Motor neuron (in vitro differentiated cells): ENCODE measurements around the gene CEP63. TPM values are rescaled to one million over a fixed set of nuclear protein-coding genes. Genes with fewer than 3 reads are reported as not detected.

Source experiments
- ATAC-seq, 8 experiments: fragments of 200-7000 bp; cut with Tn5 transposase; replicated peaks in 6 of 8; 2 replicates each; pipeline ENCODE4 v1.8.0; 2021; ENCODE audit warnings: mild to moderate bottlenecking in 8 of 8, moderate library complexity in 8 of 8
- H3K27ac ChIP-seq, 2 donors: fragments of 250-450 bp; sonication (Bioruptor Pico); 2 replicates each; pipeline ENCODE4 v1.9.0; 2021; ENCODE audit warnings: antibody characterized with exemption in 2 of 2, mild to moderate bottlenecking in 2 of 2, moderate library complexity in 1 of 2
- H3K4me1 ChIP-seq, 2 donors: fragments of 250-450 bp; sonication (Bioruptor Pico); replicated peaks in 1 of 2; 2 replicates each; pipeline ENCODE4 v1.6.1; 2021; ENCODE audit warnings: antibody characterized with exemption in 2 of 2, mild to moderate bottlenecking in 2 of 2, moderate library complexity in 1 of 2
- H3K4me3 ChIP-seq, 5 donors: fragments of 250-450 bp; sonication (Bioruptor Pico); 2 replicates each; pipeline ENCODE4 v1.9.0; 2021; ENCODE audit warnings: antibody characterized with exemption in 5 of 5, mild to moderate bottlenecking in 5 of 5, moderate library complexity in 4 of 5
- WGBS, 10 experiments: fragments of 450-650 bp; shearing (Covaris generic); methylation state at CpG; one replicate each; pipeline ENCODE4 v1.0.0; 2022; 5-methylcytosine and 5-hydroxymethylcytosine counted together
- in situ Hi-C, 9 experiments: fragments of 400-800 bp; cut with MboI; loops; one replicate each; pipeline ENCODE4 v1.15.0; 2021; ENCODE audit warnings: low sequenced_read_pairs in 9 of 9, low pct_unique_long_range_greater_than_20kb in 2 of 9; ENCODE audit not compliant: unreplicated experiment in 9 of 9
- total RNA-seq, 8 experiments: library from RNA; unstranded; fragments of 300-600 nt; gene quantifications; 2 replicates each; pipeline versions ENCODE4 v1.2.3 to v1.2.4, GENCODE V29; 2022

Gene CEP63
- total RNA-seq, 8 experiments from 2014 or later, result 25.0 to 43.9 (median 29.9) TPM

DNA sequence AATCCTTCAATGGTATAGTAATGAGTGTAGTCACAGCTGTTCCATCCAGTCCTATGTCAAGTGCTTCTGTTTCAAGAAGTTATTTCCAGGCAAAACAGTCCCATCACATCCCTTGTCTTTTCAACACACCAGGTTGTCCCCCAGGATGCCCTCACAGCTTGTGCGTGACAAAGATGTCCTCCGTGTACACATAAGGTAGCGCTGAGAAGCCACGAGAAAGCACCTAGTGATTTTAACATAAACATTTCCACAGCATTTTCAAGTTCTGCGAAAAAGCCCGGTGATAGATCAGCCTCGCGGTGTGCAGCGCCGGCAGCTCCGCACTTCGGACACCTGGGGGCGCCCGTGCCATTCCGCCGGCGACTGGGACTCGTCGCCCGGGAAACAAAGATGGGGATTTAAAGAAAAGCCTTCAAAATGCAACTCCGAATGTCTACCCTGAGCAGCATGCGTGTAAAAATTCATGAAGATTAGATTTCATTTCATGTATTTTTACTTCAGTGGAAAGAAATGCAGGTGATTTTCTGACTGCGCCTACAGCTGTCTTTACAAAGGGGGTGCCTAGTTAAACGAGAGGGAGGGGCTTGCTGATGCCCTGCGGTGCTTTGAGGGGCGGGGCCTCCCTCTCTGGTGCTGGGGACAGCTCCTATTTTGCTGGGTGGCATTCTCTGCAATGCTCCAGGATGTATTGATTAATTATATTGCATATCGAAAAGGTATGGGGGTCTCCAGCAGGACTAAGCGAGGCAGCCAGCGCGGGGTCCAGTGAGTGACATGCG, 115.0 kb downstream of the CEP63 start:
- peak overlapping the region in 1 of 2 donors; percentile 7 for H3K27ac ChIP-seq
- 0 to 25% (median 4%) methylated on average over 1 to 22 of the region's 31 CpGs; no CpG with 5 or more reads in 3 of the 10 experiments for WGBS, 10 experiments
- peak overlapping the region in 3 of 5 donors; percentile 10 to 25 (median 12) for H3K4me3 ChIP-seq
- in situ Hi-C loops, result loop anchor here in 1 of 9 experiments (25.0 kb wide), 1 partner anchor 1286 kb away; no protein-coding TSS in a partner anchor
- ATAC-seq, result peak; percentile 38 to 95 (median 56)
- peaks cover 21 to 22% of the 10 kb centered on the region in 2 donors for H3K4me1 ChIP-seq

DNA sequence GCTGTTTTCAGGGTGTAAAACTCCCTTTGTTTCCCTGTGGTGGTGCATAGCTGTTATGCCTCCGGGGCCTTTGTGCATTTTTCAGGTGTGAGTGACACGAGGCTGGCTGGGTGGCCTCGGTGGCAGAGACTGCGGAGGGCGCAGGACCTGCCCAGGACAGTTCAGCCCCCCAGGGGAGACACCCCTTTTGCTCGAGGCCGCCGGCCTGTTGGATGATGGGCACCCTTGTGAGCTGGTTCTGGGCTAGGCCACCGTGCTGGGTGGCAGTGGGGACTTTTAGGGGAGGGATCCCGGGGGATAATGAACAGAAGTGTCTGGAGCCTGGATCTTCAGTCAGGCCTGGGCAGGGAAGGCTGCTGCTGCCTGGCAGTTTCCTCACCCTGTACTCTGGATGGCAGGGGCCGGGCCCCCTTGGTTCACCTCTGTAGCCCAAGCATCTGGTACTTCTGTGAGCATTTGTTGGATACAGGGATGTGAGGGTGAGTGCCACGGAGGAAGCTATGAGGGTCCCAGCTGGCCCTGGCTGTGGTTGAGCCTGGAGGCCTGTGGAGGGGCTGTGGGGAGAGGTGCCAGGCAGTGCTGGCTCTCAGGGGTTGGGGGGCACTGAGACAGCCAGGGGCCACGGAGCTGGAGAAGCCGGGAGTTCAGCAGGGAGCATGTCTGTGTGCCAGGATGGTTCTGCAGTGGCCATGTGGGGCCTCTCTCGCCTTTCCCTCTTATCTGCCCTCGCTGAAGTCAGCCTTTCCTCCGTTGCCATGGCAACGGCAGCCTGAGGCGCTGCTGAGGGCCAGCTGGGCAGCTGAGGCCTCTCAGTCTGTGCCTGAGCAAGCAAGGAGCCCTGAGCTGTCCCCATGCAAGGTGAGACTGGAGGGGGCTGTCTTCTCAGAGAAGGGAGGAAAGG, 115.9 kb downstream of the CEP63 start:
- 0 to 74% (median 0%) methylated on average over 2 to 6 of the region's 19 CpGs; no CpG with 5 or more reads in 5 of the 10 experiments for WGBS, 10 experiments

DNA sequence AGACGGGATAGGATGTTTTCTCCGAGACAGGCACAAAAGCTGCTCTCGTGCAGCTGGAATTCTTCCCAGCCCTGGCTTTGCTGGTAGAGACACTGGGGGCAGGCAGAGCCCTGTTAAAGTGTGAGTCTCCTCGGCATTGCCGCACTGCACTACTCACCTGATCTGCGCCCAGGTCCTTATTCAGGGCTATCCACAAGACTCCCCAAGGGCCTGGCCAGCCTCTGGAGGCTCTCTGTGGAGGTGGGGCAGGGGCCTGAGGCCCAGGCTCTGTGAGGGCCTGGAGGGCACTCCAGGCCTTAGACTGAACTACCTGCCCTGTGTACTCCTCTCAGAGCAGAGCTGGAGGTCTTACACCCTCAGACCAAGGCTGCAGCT, 116.6 kb downstream of the CEP63 start:
- Histone ChIP-seq H3K27ac (peak overlapping the region; percentile 28 to 69), H3K4me3 (no peak overlapping the region), H3K4me1 (peaks cover 21 to 22% of the 10 kb centered on the region in 2 donors)
- in situ Hi-C loops, result loop anchor here in 1 of 9 experiments (25.0 kb wide), 1 partner anchor 1285 kb away; no protein-coding TSS in a partner anchor
- peak in 5 of 8 experiments; percentile 49 to 61 (median 56) for ATAC-seq
- WGBS, 10 experiments, result 20 to 71% methylated on average over 1 of the region's 6 CpGs; no CpG with 5 or more reads in 8 of the 10 experiments

More for the DNA sequence above, 115.9 kb downstream of the CEP63 start:
- Histone ChIP-seq H3K27ac (peak overlapping the region; percentile 31 to 69), H3K4me1 (peaks cover 21 to 22% of the 10 kb centered on the region in 2 donors), H3K4me3 (no peak overlapping the region)
- in situ Hi-C loops, result loop anchor here in 1 of 9 experiments (25.0 kb wide), 1 partner anchor 1286 kb away; no protein-coding TSS in a partner anchor
- ATAC-seq, result peak; percentile 50 to 97 (median 96)

DNA sequence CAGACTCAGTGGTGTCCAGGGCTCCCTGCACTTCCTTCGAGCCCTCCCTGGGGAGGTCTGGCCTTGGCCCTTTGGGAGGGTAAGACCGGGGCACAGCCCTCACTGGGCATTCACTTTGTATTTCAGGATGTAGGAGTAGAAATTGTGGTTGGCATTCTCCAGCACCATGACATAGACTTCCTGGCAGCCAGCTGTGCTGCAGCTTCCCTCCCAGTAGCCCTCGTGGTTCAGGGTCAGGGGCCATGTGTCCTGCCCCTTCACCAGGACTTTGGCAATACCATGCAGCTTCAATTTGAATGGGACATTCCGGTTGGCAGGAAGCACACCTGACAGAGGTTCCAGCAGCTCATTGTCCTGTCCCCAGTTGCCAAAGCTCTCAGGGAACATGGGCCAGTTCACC, 117.6 kb downstream of the CEP63 start:
- H3K4me3 ChIP-seq, result no peak overlapping the region
- WGBS, 10 experiments, result 45 to 100% (median 61%) methylated on average over 1 to 3 of the region's 4 CpGs; no CpG with 5 or more reads in 6 of the 10 experiments
- in situ Hi-C loops, result loop anchor here in 1 of 9 experiments (25.0 kb wide), 1 partner anchor 1284 kb away; no protein-coding TSS in a partner anchor
- H3K4me1 ChIP-seq, result peaks cover 21 to 22% of the 10 kb centered on the region in 2 donors
- no peak for ATAC-seq
- no peak overlapping the region for H3K27ac ChIP-seq

DNA sequence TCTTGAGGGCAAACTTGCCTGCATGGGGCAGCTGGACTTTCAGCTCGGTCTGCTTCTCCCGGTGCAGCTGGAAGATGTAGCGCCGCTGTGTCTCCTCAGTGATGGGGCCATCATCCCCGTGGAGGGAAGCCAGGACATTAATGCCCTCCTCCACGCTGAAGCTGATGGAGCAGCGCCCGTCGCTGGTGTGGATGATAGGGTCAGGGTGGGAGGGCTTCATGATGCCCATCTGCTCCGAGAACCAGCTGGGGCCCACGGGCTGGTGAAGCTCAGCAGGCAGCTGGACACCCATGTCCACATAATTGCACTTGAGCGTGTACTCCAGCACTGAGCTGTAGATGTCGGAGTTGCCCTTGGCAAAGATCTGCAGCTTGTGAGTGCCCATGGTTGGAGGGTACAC, 118.1 kb downstream of the CEP63 start:
- in situ Hi-C loops, result loop anchor here in 1 of 9 experiments (25.0 kb wide), 1 partner anchor 1283 kb away; no protein-coding TSS in a partner anchor

DNA sequence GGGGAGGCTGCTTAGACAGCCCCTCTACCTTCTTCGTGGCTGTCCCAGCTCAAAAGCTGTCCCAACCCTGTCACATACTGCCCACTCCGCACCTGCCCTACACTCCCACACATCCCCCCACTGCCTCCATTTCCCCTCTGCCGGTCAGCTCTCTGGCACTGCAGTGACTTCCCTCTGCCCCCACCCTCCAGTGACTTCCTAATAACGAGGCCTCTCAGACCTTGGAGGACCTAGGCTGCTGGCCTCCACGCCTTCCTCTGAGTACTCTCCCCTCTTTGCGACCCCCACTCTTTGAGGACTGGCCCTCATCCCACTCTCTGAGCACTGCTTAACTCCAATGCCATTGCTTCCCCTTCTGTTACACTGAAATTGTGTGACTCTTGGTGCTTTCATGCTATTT, 119.7 kb downstream of the CEP63 start:
- in situ Hi-C loops, result loop anchor here in 1 of 9 experiments (25.0 kb wide), 1 partner anchor 1282 kb away; no protein-coding TSS in a partner anchor
- no peak for ATAC-seq
- H3K4me3 ChIP-seq, result no peak overlapping the region
- no peak overlapping the region for H3K27ac ChIP-seq
- WGBS, 10 experiments, result 7 to 96% methylated on average over 2 to 4 of the region's 6 CpGs; no CpG with 5 or more reads in 8 of the 10 experiments
- H3K4me1 ChIP-seq, result peaks cover 19 to 22% of the 10 kb centered on the region in 2 donors

More for the DNA sequence above, 118.1 kb downstream of the CEP63 start:
- peaks cover 21 to 22% of the 10 kb centered on the region in 2 donors for H3K4me1 ChIP-seq
- no peak overlapping the region for H3K27ac ChIP-seq
- no peak for ATAC-seq
- WGBS, 10 experiments, result 20 to 100% (median 85%) methylated on average over 1 to 8 of the region's 13 CpGs; no CpG with 5 or more reads in 4 of the 10 experiments
- H3K4me3 ChIP-seq, result no peak overlapping the region

DNA sequence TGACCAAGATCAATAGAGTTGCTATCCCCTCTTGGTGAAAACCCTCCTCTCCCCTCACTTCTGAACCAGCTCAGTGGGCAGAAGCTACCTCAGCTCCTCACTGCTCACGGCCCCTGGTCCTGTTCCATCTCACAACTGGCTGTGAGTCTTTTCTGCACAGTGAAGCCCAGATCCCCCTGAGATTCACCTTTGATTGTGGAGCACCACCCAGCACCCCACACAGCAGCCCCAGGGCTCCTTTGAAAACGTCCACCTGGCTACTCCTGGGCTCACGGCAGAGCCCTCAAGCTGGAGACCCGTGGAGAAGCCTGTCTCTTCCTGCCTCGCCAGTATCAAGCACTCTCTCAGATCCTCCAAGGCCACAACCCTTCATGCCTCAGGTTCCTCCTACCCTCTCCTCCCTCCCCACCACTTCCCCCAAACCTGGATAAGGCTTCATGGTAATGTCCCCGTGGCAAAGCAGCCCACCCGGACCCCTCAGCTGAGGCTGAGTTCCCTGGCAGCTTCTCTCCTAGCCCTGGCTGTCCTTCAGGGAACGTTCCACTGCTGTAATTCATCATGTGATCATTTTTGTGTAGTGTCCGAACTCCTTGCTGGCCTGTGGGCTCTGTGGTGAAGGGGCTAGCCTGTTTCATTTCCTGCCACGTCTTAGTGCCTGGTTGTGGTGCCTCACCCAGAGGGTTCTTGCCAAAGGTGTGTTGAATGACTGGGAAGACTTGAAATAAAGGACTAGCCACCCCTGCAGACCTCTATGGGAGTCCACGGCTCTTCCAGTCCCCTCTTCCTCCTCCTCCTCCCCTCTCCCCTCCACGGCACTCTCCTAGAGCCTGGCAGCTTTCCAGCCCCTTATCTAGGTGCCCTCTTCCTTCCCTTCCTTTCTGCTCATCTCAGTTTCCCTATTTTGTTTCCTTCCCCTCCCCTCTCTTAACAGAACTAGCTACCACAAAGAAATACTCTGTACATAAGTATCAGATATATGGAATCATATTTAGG, 120.5 kb downstream of the CEP63 start:
- in situ Hi-C loops, result loop anchor here in 1 of 9 experiments (25.0 kb wide), 1 partner anchor 1281 kb away; no protein-coding TSS in a partner anchor
- 0 to 100% (median 60%) methylated on average over 1 to 3 of the region's 12 CpGs; no CpG with 5 or more reads in 3 of the 10 experiments for WGBS, 10 experiments
- no peak overlapping the region for H3K27ac ChIP-seq
- H3K4me1 ChIP-seq, result peaks cover 17 to 18% of the 10 kb centered on the region in 2 donors
- no peak for ATAC-seq
- H3K4me3 ChIP-seq, result no peak overlapping the region

DNA sequence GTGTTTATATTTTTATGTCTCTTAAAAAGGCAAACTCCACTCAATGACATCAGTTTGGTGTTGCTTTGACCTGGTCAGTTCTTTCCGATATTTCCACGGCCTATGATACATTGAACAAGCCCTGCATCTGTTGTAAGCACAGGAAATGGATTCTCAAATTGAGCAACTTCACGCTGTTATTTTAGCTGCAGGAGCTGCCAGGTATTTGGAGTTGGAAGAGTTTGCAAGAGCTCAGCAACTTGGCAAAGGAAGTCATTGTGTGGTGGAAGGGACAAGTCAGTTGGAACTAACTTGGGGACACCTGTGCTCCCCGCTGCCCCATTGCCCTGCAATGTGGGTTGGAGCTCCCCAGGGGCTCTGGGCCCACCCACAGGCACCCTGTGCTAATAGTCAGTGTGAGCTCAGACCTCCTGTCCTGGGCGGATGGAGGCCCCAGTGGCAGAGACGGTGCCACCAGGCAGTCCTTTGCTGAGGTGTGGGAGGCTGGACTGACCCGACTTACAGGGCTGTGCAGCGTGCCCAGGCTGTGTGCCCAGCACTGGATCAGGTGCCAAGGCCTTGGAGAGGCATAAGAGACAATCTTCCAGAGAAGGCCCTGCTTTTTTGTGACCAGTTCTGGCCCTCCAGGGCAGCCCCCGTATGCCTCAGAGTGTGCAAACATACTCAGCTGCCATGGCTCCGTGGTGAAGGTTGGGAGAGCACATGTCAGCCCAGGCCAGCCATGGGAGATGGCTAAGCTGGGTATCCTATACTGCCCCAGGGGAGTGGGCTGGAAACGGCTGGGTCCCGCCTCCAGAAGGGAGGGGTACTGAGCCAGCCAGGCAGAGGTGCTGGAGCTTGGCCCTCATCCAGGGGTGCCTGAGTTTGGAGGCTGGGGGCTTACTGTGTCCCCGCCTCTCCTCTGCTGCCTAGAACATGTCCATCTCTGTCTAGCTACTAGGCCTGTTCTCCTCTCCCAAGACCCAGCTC, 121.5 kb downstream of the CEP63 start:
- no peak overlapping the region for H3K4me3 ChIP-seq
- H3K27ac ChIP-seq, result no peak overlapping the region
- no peak for ATAC-seq
- 81 to 100% (median 92%) methylated on average over 1 to 7 of the region's 13 CpGs; no CpG with 5 or more reads in 2 of the 10 experiments for WGBS, 10 experiments
- H3K4me1 ChIP-seq, result peaks cover 8 to 9% of the 10 kb centered on the region in 2 donors
- in situ Hi-C loops, result loop anchor here in 1 of 9 experiments (25.0 kb wide), 1 partner anchor 1280 kb away; no protein-coding TSS in a partner anchor

DNA sequence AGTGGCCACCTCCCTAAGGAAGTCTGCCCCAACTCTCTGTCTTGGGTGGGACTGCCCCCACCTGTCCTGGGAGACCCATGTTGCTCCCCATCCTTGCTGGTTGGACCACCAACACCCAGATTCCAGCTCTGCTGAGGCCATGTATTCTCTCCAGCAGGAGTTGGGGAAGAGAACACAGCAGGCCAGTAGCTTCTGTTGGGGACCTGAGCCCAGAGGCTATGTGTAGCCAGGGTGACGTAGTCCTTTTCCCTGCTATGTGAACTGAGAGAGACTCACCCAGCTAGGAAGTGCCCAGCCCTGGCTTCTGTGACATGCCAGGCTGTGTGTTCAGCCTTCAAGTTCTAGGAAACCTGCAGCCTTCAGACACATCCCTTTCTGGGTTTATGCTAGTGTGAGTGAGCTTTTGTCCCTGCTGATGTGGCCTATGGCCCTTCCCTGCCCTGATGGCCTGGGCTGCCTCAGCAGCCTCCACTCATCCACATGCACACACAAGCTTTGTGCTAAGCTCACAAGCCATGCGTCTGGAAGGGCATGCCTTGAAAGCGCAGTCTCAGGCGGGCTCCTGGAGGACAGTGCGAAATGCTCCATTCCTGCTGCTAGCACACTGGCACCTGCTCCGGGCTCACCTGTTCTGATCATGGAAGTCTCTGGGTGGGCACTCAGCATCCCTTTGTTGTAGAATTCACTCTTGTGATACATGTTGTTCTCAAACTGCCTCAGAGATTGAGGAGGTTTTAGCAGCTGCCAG, 122.3 kb downstream of the CEP63 start:
- peak in 2 of 8 experiments; percentile 49 to 60 for ATAC-seq
- in situ Hi-C loops, result loop anchor here in 1 of 9 experiments (25.0 kb wide), 1 partner anchor 1279 kb away; no protein-coding TSS in a partner anchor
- Histone ChIP-seq H3K27ac (no peak overlapping the region), H3K4me3 (no peak overlapping the region), H3K4me1 (peaks cover 0 to under 1% of the 10 kb centered on the region in 2 donors)
- WGBS, 10 experiments, result 14 to 100% (median 80%) methylated on average over 1 to 2 of the region's 6 CpGs; no CpG with 5 or more reads in 5 of the 10 experiments
